Parathyroid adenoma (tissue), 2 donors: Measurements from ENCODE around the gene NTF3.

ENCODE experiments used
- H2AFZ ChIP-seq: fragments of 300-600 bp; sonication (generic); one replicate; pipeline ENCODE4 v1.7.0; 2017; ENCODE audit warnings: antibody characterized with exemption, mild to moderate bottlenecking
- H3K27ac ChIP-seq: fragments of 300-600 bp; sonication (generic); one replicate; pipeline ENCODE4 v1.7.0; 2017
- H3K27me3 ChIP-seq: fragments of 300-600 bp; sonication (generic); one replicate; pipeline ENCODE4 v1.7.0; 2017; ENCODE audit warnings: low read length; ENCODE audit not compliant: control insufficient read depth, insufficient read depth
- H3K36me3 ChIP-seq: fragments of 300-600 bp; sonication (generic); one replicate; pipeline ENCODE4 v1.7.0; 2017; ENCODE audit warnings: low read length; ENCODE audit not compliant: control insufficient read depth, insufficient read depth
- H3K4me1 ChIP-seq: fragments of 300-600 bp; sonication (generic); one replicate; pipeline ENCODE4 v1.7.0; 2017; ENCODE audit warnings: control low read depth
- H3K4me2 ChIP-seq: fragments of 300-600 bp; sonication (generic); one replicate; pipeline ENCODE4 v1.7.0; 2017; ENCODE audit warnings: low read length
- H3K4me3 ChIP-seq: fragments of 300-600 bp; sonication (generic); one replicate; pipeline ENCODE4 v1.7.0; 2017; ENCODE audit warnings: low read depth, low read length
- H3K79me2 ChIP-seq: fragments of 300-600 bp; sonication (generic); one replicate; pipeline ENCODE4 v1.7.0; 2017; ENCODE audit warnings: control low read depth
- H3K9ac ChIP-seq: fragments of 300-600 bp; sonication (generic); one replicate; pipeline ENCODE4 v1.7.0; 2017; ENCODE audit warnings: mild to moderate bottlenecking
- H3K9me3 ChIP-seq: fragments of 300-600 bp; sonication (generic); one replicate; pipeline ENCODE4 v1.7.0; 2017; ENCODE audit warnings: low read length; ENCODE audit not compliant: control insufficient read depth
- CTCF ChIP-seq: fragments of 300-600 bp; sonication (generic); IDR thresholded peaks from one replicate; pipeline ENCODE4 v1.7.0; 2017; ENCODE audit warnings: antibody characterized with exemption, mild to moderate bottlenecking
- donor health status: primary hyperparathyroidism.

The NTF3 gene

GRCh38 chr12:5432011-5432400, at the start of gene NTF3:
Gene NTF3 (plus strand): TSS chr12:5432108. CDS start chr12:5432325, 217 bp downstream.
- Histone ChIP-seq H2AFZ (peak within 1 kb of the TSS; percentile 28), H3K9me3 (no peaks in the 10 kb centered on the region), H3K9ac (no peak within 1 kb of the TSS), H3K4me1 (no peaks in the 10 kb centered on the region), H3K4me2 (peak within 1 kb of the TSS; percentile 66), H3K27me3 (peaks cover 10% of the 10 kb centered on the region), H3K36me3 (no peaks in the 10 kb centered on the region), H3K79me2 (no peaks in the 10 kb centered on the region), H3K27ac (no peak within 1 kb of the TSS), H3K4me3 (peak within 1 kb of the TSS; percentile 25)
- TF ChIP-seq CTCF: no peak

GRCh38 chr12:5384015-5384414, 47.9 kb upstream of the NTF3 start:
- Histone ChIP-seq H3K27ac (no peak overlapping the region), H3K79me2 (no peaks in the 10 kb centered on the region), H3K4me2 (no peak overlapping the region), H2AFZ (no peak overlapping the region), H3K27me3 (no peaks in the 10 kb centered on the region), H3K4me1 (no peaks in the 10 kb centered on the region), H3K36me3 (no peaks in the 10 kb centered on the region), H3K9me3 (no peaks in the 10 kb centered on the region), H3K9ac (no peak overlapping the region), H3K4me3 (no peak overlapping the region)
- no peak for TF ChIP-seq CTCF

DNA sequence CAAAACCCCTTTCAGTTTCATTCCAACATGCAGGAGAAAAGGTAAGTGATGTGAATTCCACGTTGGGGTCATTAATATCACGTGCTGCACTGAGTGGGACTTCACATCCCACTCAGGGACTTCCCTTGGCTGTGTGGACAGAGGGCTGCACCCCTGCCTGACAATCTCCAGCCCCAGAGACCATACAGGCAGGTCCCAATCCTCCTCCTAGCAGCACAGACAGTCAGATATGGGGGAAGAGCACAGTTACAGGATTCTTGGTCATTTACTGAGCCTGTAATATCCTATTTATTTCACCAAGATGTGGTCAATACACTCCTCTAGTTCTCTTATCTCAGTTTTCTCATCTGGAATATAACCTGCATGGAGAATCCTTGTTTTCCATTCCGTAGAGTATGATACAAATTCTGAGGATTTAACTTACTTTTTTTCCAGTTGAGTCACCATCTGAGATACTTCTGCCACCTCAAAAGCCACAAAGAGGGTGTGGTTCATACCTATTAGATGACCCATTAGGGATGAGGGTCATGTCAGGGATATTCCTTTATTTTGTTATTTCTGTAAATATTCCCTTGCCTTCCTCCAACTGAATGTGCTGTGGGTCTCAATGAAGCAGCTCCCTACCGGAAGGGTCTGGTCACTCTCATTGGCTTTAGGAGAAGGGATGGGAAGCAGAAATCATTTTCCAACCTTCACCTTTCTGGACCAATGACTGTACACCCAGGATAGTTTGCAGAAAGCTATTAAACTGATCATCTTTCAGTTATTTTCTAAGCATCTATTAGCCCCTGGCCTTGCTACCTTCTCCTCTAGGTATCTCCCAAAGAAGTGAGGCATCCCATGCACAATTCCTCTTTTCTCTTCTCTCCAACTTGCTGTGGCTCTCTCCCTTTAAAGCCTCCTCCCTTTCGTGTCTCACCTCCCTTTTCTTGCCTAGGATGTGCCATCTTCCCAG, 43.0 kb upstream of the NTF3 start:
- no peaks in the 10 kb centered on the region for H3K4me1 ChIP-seq
- H3K27ac ChIP-seq: no peak overlapping the region
- H3K4me3 ChIP-seq: no peak overlapping the region
- no peaks in the 10 kb centered on the region for H3K27me3 ChIP-seq
- no peaks in the 10 kb centered on the region for H3K9me3 ChIP-seq
- no peak overlapping the region for H2AFZ ChIP-seq
- H3K36me3 ChIP-seq: no peaks in the 10 kb centered on the region
- H3K9ac ChIP-seq: no peak overlapping the region
- no peak overlapping the region for H3K4me2 ChIP-seq
- TF ChIP-seq CTCF: no peak
- no peaks in the 10 kb centered on the region for H3K79me2 ChIP-seq

DNA sequence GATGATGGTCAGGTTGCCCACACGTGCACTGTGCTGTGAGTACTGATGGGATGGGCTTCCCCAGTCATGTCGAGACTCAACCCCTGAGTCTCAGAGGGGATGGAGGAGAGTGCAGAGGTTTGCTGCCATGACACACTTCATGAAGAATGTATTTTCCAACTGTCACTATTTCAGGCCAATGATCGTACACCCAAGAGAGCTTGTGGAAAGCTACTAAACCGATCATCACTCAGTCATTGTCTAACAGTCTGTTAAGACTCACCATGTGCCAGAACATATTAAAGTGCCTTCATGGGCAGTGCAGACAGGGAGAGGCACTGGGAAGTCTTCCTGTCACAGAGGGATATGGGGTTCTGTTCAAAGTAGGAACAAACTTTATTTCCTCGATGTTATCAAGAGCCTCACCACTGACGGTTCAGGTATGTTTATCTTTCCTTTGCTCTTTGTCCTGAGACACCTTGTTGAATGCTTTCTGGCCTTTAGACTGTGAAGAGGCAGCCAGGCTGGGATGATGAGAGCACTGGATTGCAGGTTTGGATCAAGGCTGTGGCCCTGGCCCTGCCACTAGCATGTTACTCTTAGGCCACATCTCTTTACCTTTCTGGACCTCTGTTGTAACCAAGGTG, 41.6 kb upstream of the NTF3 start:
- Histone ChIP-seq H3K4me1 (no peaks in the 10 kb centered on the region), H3K36me3 (no peaks in the 10 kb centered on the region), H3K9ac (no peak overlapping the region), H3K79me2 (no peaks in the 10 kb centered on the region), H3K9me3 (no peaks in the 10 kb centered on the region), H2AFZ (no peak overlapping the region), H3K4me2 (no peak overlapping the region), H3K4me3 (no peak overlapping the region), H3K27me3 (no peaks in the 10 kb centered on the region), H3K27ac (no peak overlapping the region)
- no peak for TF ChIP-seq CTCF
